Esophagus squamous epithelium (tissue), 4 donors: ENCODE measurements around the gene MEOX2.

Experiments used
- POLR2A ChIP-seq, 4 donors: fragments of 450-650 bp; IDR thresholded peaks; one replicate each; pipeline ENCODE4 v1.6.1; 2017; ENCODE audit warnings: antibody characterized with exemption in 4 of 4, mild to moderate bottlenecking in 4 of 4, moderate library complexity in 3 of 4
- TF ChIP-seq, protein P1 (sequence below), 6 experiments: fragments of 450-650 bp in 4 of 6; fragments of 200-600 bp in 2 of 6; sonication (generic) in 2 of 6; IDR thresholded peaks; one replicate each; pipeline ENCODE4 v1.5.1; 2016 to 2019; ENCODE audit warnings: antibody characterized with exemption in 6 of 6, mild to moderate bottlenecking in 4 of 6, moderate library complexity in 4 of 6

DNA sequence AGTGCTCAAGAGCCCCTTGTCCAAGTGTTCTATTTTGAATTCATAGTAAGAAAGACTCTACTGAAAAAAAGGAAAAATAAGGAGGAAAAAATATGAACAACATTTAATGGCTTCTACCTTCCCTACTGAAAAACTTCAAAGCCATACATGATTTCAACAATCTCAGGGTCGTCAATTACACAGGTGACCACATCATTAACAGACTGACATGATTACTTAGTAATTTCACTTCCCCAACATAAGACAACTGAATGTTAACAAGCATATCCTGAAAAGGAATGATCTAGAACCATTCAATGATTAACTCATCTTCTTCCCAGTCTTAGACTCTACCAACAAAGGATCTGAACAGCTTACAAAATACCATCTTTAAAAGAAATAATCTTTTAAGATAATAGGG is 34.8 kb downstream of the MEOX2 start:
- TF ChIP-seq, protein P1, sequence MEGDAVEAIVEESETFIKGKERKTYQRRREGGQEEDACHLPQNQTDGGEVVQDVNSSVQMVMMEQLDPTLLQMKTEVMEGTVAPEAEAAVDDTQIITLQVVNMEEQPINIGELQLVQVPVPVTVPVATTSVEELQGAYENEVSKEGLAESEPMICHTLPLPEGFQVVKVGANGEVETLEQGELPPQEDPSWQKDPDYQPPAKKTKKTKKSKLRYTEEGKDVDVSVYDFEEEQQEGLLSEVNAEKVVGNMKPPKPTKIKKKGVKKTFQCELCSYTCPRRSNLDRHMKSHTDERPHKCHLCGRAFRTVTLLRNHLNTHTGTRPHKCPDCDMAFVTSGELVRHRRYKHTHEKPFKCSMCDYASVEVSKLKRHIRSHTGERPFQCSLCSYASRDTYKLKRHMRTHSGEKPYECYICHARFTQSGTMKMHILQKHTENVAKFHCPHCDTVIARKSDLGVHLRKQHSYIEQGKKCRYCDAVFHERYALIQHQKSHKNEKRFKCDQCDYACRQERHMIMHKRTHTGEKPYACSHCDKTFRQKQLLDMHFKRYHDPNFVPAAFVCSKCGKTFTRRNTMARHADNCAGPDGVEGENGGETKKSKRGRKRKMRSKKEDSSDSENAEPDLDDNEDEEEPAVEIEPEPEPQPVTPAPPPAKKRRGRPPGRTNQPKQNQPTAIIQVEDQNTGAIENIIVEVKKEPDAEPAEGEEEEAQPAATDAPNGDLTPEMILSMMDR (IDR thresholded peaks at IDR 0.05): no peak
- no peak for TF ChIP-seq POLR2A (IDR thresholded peaks at IDR 0.05)
